Measurements from ENCODE around the gene SH3RF2. TPM values are rescaled to one million over a fixed set of nuclear protein-coding genes. Genes with fewer than 3 reads are reported as not detected.

Gene SH3RF2
- total and polyA plus RNA-seq, 10 of the 15 experiments (the other 5 are each of a cell fraction or from before 2014, with no cell fraction given) = 0.15 TPM; not detected in 9

DNA sequence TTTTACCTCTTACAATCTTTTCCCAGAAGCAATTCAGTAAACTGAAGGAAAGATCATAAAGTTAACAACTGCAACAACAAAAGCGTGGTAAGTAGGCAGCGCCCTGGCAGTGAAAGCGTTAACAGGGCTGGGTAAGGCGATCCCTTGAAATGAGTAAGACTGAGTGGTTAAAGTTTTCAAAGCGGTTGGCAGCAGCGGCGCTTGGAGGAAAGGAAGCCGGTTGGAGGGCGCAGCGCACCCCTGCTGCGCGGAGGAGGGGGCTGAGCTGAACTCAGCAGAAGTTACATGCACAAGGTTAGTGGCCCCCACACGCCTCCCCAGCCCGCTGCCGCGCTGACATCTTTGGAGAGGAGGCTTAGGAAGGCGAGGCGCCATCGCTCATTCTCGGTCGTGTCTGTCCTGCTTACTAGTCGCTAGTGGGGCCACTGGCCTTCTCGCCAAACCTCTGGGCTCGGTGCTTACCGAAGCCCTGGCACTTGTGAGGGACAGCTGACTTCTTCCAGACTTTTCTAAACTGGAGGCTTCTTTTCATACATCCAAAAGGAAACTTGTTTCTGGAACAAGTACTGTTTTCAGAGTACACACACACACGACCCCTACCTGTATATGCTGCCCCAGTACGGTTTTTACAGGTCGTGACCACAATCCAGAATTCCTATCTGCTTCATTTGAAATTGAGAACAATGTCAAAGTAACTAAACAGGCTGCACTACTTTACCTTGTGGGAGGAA lies at the start of gene SH3RF2 (continued):
- no peak for TF ChIP-seq MEF2B (IDR thresholded peaks at IDR 0.05; ENCODE audit: partially characterized antibody, poor library complexity, severe bottlenecking)
- no peak for TF ChIP-seq RFX5 (IDR thresholded peaks at IDR 0.05; ENCODE audit: low read depth, low read length)

DNA sequence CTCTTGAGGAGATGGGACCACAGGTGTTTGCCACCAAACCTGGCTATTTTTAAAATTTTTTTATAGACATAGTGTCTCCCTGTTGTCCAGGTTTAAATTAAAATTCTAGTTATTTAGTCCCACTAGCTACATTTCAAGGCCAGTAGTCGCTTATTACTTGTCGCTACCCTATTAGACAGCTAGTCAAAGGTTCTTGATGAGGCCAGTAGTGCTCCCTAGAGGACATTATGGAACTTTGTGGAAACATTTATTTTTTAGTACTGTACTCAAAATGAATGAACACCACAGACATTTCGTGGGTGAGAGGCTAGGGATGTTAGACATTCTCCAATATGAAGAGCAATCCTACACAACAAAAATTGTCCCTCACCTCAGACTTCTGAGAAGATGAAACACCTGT lies 49.2 kb upstream of the SH3RF2 start:
- no peaks in the 10 kb centered on the region for H3K4me1 ChIP-seq (ENCODE audit: control insufficient read depth, insufficient read depth, low read length)
- DNase-seq (ENCODE audit: low read depth, low spot score) = no peak
- ChIA-PET POLR2A (no interaction called here), SMC1A (ENCODE audit: uncharacterized antibody, unreplicated experiment) (interaction anchor here (1.4 kb wide), 1 partner anchor 24 kb away, joined by 3 read pairs; no protein-coding TSS in a partner anchor), RAD21 (ENCODE audit: unreplicated experiment) (no interaction called here), CTCF (interaction anchor here (1.0 kb wide), 1 partner anchor 1683 kb away, joined by 3 read pairs; no protein-coding TSS in a partner anchor)
- 54% methylated on average over 3 of the region's 3 CpGs for WGBS (ENCODE audit: insufficient coverage, insufficient replicate concordance, low lambda C conversion rate, missing lambda C conversion rate)
- no peaks in the 10 kb centered on the region for H4K20me1 ChIP-seq (ENCODE audit: control insufficient read depth, insufficient read depth)
- no peaks in the 10 kb centered on the region for H3K27me3 ChIP-seq (replicated peaks in 1 of 2; ENCODE audit: control insufficient read depth in 2 of 2, insufficient read depth in 2 of 2, low read length in 1 of 2)
- no peak overlapping the region for H2AFZ ChIP-seq (ENCODE audit: control insufficient read depth, low read depth, low read length)
- intact Hi-C loops (cut with micrococcal nuclease; ENCODE audit: unreplicated experiment) = no loop called here
- no peak overlapping the region for H3K4me3 ChIP-seq
- FAIRE-seq = no peak
- H3K9me3 ChIP-seq (replicated peaks; ENCODE audit: control insufficient read depth, insufficient read depth, low read length) = no peaks in the 10 kb centered on the region
- ATAC-seq = no peak
- in situ Hi-C loops (cut with MboI) = no loop called here
- no peaks in the 10 kb centered on the region for H3K79me2 ChIP-seq (ENCODE audit: control insufficient read depth, insufficient read depth, low read length)
- H3K4me2 ChIP-seq (ENCODE audit: control insufficient read depth, insufficient read depth) = no peak overlapping the region
- BruUV-seq (replicated peaks) = no TSS peak
- no peaks in the 10 kb centered on the region for H3K36me3 ChIP-seq (ENCODE audit: control insufficient read depth in 2 of 2, insufficient read depth in 2 of 2, low read length in 1 of 2)
- no peak overlapping the region for H3K27ac ChIP-seq (ENCODE audit: control insufficient read depth, insufficient read depth)
- no peak overlapping the region for H3K9ac ChIP-seq (ENCODE audit: control insufficient read depth, insufficient read depth, low read length)
- TF ChIP-seq, protein P1, sequence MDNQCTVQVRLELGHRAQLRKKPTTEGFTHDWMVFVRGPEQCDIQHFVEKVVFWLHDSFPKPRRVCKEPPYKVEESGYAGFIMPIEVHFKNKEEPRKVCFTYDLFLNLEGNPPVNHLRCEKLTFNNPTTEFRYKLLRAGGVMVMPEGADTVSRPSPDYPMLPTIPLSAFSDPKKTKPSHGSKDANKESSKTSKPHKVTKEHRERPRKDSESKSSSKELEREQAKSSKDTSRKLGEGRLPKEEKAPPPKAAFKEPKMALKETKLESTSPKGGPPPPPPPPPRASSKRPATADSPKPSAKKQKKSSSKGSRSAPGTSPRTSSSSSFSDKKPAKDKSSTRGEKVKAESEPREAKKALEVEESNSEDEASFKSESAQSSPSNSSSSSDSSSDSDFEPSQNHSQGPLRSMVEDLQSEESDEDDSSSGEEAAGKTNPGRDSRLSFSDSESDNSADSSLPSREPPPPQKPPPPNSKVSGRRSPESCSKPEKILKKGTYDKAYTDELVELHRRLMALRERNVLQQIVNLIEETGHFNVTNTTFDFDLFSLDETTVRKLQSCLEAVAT (IDR thresholded peaks at IDR 0.05) = no peak
- TF ChIP-seq, protein P2, sequence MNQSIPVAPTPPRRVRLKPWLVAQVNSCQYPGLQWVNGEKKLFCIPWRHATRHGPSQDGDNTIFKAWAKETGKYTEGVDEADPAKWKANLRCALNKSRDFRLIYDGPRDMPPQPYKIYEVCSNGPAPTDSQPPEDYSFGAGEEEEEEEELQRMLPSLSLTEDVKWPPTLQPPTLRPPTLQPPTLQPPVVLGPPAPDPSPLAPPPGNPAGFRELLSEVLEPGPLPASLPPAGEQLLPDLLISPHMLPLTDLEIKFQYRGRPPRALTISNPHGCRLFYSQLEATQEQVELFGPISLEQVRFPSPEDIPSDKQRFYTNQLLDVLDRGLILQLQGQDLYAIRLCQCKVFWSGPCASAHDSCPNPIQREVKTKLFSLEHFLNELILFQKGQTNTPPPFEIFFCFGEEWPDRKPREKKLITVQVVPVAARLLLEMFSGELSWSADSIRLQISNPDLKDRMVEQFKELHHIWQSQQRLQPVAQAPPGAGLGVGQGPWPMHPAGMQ (IDR thresholded peaks at IDR 0.05; ENCODE audit: borderline replicate concordance) = no peak
- TF ChIP-seq FOXM1 (IDR thresholded peaks at IDR 0.05; ENCODE audit: low read depth, low read length) (no peak), CHD1 (IDR thresholded peaks at IDR 0.05; ENCODE audit: low read depth, low read length) (no peak)
- TF ChIP-seq, protein P3, sequence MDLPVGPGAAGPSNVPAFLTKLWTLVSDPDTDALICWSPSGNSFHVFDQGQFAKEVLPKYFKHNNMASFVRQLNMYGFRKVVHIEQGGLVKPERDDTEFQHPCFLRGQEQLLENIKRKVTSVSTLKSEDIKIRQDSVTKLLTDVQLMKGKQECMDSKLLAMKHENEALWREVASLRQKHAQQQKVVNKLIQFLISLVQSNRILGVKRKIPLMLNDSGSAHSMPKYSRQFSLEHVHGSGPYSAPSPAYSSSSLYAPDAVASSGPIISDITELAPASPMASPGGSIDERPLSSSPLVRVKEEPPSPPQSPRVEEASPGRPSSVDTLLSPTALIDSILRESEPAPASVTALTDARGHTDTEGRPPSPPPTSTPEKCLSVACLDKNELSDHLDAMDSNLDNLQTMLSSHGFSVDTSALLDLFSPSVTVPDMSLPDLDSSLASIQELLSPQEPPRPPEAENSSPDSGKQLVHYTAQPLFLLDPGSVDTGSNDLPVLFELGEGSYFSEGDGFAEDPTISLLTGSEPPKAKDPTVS (IDR thresholded peaks at IDR 0.05; ENCODE audit: low read depth, low read length) = no peak
- TF ChIP-seq, protein P4, sequence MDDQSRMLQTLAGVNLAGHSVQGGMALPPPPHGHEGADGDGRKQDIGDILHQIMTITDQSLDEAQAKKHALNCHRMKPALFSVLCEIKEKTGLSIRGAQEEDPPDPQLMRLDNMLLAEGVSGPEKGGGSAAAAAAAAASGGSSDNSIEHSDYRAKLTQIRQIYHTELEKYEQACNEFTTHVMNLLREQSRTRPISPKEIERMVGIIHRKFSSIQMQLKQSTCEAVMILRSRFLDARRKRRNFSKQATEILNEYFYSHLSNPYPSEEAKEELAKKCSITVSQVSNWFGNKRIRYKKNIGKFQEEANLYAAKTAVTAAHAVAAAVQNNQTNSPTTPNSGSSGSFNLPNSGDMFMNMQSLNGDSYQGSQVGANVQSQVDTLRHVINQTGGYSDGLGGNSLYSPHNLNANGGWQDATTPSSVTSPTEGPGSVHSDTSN (IDR thresholded peaks at IDR 0.05; ENCODE audit: insufficient replicate concordance, low read depth, low read length) = no peak
- TF ChIP-seq, protein P5, sequence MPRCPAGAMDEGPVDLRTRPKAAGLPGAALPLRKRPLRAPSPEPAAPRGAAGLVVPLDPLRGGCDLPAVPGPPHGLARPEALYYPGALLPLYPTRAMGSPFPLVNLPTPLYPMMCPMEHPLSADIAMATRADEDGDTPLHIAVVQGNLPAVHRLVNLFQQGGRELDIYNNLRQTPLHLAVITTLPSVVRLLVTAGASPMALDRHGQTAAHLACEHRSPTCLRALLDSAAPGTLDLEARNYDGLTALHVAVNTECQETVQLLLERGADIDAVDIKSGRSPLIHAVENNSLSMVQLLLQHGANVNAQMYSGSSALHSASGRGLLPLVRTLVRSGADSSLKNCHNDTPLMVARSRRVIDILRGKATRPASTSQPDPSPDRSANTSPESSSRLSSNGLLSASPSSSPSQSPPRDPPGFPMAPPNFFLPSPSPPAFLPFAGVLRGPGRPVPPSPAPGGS (IDR thresholded peaks at IDR 0.05; ENCODE audit: borderline replicate concordance, insufficient read depth, low read depth, low read length, poor library complexity, severe bottlenecking) = no peak

Data from GM12878 (cell line).